Renal cortical epithelial cell (primary cell): ENCODE measurements around the gene THSD7A. TPM values are rescaled to one million over a fixed set of nuclear protein-coding genes. Genes with fewer than 3 reads are reported as not detected.

Source experiments
- DNase-seq: peaks from one replicate; pipeline ENCODE4 v3.0.0-alpha.2; 2011; ENCODE audit warnings: low read depth
- total RNA-seq: library from RNA; depleted of rRNA; stranded (reverse); fragments of >200 nt; gene quantifications from 2 replicates; pipeline ENCODE4 v1.2.3, GENCODE V29; 2014

Gene THSD7A
- total RNA-seq, 1 donor from 2014 or later, result 2.5 TPM

DNA sequence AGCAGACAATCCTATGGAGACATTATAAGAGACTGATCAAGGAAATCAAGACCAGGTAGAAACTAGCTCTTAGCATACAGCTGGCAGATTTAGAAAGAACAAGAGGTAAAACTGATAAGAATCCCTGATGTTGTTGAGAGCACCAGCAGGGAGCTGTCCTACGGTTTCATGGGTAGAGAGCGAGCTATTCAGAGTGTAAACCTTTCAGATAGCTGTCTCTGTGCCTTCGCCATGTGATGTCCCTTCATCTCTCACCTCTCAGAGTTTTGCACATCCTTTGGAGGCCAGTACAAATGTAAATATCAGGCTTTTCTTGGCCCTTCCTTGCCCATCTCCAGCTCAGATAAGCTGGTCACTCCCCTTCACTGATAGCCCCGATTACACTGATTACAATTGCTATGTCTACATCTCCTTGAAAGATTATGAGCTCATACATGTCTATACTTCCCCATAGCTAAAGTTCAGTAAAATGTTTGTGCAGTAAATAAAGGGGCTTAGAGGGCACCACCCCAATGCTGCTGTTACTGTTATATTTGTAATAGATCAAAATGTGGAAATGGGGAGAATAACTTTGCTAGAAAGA, 21.9 kb downstream of the THSD7A start:
- no peak for DNase-seq

DNA sequence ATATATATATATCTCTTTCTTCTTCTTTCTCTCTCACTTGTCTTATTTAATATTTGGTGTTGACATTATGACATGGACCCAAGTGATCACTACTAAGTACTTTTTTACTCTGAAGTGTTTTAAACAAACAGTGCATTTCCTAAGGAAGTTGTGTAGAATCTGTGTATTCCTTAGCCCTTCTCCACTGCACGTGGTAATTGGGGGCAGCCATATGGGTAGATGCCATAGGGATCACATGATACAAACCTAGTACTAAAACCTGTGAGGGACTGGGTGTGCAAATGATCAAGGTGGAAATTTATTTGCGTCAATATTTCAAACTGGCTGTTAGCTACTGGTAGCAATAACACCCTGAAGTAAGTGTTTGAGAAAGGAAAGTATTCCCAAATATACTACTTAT, 25.0 kb downstream of the THSD7A start:
- DNase-seq, result no peak

DNA sequence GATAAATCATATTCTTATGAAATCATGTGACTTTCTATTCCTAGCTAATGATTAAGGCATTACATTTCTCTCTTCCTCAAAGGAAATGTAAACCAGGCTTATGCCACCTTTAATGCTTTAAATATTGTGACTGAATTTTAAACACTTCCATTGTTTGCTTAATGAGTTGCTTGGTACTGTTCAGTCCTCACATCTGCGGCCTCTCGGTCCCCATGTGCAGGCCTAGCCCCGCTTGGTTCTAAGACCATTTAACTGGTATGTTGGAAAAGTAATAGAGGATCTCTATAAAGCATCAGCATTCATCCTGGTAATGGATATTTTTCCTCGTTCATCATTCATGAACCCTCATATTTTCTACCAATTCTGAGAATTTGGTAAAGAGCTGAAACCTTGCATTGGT, 27.4 kb downstream of the THSD7A start:
- no peak for DNase-seq

DNA sequence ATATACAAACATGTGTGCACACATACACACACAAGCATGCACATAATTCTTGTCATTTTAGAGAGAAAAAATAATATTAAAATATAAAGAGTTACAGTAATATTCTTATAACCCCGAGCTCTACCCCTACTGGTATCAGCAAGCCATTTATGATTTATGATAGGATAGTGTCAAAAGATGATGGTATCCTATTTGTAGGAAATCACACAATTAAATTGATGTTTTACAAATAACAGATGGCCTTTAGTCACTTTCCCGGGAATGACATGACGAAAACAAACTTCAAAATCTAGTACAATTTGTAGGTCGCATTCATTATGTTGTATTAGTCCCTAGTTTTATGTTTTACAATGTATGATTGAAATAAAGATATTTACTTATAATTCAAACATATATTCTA, 36.8 kb downstream of the THSD7A start:
- no peak for DNase-seq

DNA sequence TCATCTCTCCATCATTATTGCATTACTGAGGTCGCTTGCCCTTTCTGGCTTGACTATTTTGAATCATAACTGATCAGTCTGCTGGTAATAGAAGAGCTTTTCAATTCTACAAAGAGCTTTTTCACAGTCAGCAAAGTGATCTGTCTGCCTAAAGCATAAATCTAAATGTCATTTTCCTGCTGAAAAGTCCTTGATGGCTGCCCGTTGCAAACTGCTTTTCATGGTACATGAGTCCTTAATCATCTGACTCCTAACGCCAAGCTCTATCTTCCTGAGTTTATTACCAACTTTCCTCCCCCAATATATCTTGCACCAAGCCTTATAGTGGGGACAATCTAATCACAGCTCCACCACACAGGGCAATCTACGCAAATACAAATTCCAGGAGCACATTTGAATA, 39.8 kb downstream of the THSD7A start:
- no peak for DNase-seq

DNA sequence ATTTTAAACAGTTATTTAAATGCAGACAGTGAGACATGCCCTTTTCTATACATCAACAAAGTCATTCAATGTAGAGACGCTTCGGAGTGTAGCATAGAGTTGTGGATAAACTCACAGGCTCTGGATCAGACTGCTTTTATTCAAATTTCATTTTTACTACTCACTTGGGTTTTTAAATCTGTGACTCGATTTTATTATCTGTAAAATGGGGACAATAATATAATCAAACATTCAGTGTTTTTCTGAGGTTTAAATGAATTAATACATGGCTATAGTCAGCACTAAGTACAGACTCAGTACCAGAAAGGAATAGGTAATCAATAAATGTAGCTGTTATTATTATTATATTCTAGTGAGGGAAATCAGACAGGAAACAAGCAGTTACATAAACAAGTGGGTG, 43.4 kb downstream of the THSD7A start:
- no peak for DNase-seq

DNA sequence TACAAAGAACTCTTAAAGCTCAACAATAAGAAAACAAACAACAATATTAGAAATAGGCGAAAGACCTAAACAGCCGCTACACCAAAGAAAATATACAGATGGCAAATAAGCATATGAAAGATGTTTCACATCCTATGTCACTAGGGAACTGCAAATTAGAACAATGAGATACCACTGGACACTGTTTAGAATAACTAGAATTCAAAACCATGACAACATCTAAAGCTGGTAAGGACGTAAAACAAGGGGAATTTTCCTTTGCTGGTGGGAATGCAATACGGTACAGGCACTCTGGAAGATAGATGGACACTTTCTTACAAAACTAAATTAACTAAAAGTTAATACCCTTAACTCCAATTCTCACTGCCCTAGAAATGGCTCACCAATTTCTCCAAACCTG, 44.5 kb downstream of the THSD7A start:
- peak; percentile 9 for DNase-seq

DNA sequence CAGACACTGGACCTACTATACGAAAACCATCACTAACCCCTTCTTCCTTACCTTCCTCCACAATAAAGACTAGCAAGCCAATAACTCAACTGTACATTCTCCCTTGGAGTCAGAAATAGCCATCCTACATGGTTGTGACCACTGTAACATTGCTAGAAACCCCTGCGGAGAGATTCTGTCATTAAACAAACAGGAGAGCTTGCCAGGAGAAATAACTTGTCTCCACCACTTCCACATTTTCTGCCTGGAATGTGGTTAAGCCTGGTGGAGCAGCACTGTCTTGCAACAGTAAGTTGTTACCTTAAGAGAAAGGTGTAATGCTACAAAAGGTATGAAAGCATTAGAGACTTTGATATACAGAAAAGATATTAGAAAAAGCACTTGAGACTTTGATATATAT, 45.8 kb downstream of the THSD7A start:
- peak; percentile 95 for DNase-seq

DNA sequence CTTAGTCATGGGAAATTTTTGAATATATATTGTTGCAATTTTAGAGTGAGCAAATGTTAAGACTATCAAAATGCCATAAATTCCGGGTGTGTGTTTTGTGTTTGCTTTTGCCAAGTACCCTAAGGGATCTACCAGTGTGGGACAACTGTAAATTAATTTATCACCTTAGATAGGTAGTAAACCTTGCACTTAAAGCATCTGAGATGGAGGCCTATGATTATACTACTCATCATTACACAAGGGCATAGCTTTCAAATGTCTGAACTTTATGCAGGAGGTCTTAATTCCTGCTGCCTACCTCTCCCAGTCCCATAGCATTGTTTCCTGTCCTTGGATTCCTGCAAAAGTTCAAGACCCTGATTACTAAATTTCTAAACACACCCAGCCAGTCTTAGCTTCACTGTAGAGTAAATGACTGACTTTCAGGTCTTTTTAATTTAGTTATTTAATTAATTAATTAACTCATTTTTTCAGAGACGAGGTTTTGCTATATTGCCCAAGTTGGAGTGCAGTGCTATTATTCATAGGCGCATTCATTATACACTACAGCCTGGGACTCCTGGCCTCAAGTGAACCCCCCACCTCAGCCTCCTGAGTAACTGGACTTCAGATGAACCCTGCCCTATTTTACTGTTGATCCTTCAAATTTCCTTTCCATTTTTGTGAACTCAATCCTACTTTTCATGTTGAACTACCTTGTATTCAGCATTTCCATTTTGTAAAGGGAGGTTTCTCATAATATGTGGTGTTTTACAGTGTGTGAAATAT, 47.0 kb downstream of the THSD7A start:
- DNase-seq, result peak; percentile 57

DNA sequence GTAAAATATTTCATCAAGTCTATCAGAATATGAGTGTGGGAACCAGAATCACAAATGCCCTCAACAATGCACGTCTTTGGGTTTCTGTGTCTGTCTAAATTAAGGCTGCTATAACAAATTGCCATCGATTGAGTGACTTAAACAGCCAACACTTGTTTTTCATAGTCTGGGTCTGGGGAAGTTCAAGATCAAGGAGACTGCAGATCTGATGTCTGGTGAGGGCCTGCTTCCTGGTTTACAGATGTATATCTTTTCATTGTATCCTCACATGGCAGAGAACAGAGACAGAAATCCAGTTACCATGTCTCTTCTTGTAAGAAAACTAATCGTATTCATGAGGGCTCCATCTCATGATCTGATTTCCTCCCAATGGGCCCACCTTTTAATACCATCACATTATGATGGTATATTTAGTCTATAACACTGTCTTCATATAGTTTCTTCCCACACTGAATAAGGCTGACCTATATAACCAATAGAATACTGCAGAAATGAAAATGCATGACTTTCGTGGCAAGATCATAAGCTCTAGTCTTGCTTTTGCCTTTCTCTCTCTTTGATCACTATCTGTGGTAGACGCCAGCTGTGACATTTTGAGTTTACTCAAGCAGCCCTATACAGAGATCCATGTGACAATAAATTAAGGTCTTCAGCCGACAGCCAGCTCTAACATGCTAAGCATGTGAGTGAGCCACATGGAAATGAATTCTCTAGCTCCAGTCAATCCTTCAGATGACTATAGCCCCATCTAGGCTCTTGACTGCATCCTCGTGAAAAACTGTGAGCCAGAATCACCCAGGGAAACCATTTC, 51.9 kb downstream of the THSD7A start:
- no peak for DNase-seq

DNA sequence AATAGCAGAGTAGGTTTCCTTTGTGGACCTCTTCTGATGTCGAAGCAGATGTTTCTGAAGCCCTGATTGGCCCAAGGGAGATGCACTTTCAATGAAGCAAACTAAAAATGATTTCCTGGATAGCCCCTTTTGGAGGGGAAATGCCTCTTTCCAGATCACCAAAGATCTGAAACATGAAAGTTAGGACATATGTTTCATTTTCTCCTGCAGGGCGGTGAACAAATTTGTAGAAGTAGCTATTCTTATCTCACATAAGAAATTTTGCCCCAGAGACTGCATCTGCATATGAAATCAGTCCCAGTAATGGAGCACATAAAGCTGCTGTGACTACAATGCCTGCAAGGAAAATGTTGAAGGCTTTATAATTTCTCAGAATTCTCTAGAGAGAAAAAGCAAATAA, 56.0 kb downstream of the THSD7A start:
- DNase-seq, result no peak

DNA sequence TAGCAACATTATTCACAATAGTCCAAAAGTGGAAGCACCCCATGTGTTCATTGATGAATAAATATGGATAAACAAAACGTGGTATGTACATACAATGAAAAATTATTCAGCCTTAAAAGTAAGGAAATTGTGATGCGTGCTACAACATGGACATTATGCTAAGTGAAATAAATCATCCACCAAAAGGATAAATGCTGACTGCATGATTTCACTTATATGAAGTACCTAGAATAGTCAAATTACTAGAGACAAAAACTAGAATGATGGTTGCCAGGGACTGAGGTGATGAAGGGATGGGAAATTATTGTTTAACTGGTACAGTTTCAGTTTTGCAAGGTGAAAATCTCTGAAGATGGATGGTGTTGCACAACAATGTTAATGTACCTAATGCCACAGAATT, 56.6 kb downstream of the THSD7A start:
- no peak for DNase-seq

DNA sequence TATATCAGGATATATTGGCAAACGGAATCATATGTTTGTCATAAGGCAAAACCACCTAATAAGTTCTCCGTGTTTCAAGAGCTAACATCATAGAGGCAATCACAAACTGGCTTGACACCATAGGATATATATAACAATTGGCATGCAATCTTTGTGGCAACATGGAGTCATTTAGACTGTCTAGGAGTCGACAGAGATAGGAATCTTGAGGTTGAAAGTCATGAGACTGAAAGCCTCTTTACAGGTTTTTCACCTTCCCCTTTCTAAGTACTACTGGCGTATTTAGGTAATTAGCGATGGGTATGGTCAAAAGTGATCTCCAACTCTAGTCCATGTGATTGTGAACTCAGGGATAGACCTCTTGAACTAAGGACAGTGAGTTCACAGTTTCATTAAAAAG, 63.7 kb downstream of the THSD7A start:
- no peak for DNase-seq

DNA sequence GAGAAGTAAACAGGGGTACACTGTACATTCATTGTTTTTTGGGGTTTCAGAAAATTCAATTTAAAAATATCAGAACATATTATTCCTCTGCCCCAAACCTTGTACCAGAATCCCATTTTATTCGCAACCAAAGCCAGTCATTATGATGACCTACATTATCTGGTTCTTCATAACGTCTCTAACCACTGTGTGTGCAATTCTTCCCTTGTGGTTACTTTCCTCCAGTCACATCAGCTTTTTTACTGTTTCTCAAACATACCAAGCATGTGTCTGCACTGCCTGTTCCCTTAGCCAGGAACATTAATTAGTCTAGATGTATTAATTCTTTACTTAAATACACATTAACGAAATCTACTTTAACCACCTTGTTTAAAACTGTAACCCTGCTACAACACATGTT, 64.8 kb downstream of the THSD7A start:
- no peak for DNase-seq

DNA sequence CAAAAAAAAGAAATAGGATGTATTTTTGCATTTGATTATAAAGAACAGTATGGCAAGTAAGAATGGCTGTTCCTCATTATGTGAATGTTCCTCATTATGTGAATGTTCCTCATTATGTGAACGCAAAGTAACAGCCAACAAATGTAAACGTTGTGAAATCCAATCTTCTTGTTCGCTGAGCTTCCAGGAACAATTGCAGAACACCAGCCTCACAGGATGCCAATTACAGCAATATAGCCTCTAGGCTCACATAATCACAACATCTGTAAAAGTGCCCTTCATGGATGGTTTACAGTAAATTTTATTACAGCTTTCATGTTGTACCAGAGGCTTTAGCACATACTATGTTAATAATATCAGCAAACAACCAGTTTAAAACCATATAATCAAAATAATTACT, 71.6 kb downstream of the THSD7A start:
- DNase-seq, result peak; percentile 68

DNA sequence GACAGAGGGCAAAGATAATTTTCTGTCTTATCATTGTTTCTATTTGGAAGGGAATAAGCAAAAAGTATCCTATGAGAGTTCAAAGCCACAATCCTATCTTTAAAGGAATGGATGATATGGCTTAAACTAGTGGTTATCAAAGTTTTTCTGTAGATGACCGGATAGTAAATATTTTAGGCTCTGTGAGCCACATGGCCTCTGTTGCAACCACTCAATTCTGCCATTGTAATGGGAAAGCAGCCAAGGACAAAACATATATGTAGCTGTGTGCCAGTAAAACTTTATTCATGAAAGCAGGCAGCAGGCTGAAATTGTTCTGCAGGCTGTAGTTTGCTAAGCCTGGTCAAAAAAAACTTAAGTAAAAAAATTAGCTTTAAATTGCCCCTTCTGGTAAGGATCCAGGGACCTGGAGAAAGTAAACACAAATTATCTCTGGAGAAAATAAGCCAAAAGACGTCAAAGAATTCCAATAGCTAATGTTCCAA, 73.3 kb downstream of the THSD7A start:
- no peak for DNase-seq

DNA sequence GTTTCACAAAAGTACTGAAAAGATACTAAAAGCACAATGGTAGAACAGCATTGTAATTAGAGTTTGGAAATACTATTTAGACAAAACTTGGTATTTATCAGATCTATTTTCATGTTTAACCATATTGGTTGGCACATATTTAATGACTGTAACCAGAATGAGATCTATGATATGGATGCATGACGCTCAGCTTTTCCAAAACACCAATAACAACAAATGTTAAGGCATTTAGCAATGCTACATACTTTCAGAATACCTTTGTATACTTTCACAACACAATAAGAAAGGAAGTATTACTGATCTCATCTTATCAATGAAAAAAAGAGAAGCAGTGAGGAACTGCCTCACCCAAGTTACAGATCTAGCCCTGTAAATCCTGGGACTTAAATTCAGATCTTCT, 74.8 kb downstream of the THSD7A start:
- DNase-seq, result no peak

DNA sequence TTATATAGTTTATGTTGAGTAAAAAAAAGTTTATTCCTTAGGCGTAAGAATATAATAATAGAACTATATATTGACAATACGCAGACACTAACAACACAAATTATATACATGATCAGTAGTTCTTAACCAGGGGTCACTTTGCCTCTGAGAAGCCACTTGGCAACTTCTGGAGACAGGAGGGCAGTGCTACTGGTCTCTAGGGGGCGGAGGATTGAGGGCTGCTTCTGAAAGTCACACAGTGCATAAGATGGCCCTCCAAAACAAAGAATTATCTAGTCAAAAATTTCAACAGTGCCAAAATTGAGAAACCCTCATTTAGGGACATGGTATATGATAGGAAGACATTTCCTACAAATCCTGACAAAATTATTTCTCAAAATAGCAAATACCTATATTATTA, 77.1 kb downstream of the THSD7A start:
- DNase-seq, result no peak

DNA sequence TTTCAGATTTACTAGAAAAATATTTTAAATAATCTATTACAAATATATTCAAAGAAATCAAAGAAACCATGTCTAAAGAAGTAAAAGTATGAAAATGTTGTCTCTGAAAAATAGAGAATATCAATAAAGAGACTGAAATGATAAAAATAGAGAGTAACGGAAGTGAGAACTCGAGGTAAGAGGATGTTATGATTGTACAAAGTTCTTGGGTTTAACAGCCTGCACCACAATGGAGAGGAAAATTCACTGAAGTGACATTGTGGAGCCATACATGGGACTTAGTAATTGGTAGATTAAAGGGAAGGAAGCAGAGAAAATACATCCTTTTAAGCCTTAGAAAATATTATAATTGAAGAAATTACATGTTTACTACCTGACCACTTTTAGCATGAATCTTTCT, 77.9 kb downstream of the THSD7A start:
- DNase-seq, result no peak

DNA sequence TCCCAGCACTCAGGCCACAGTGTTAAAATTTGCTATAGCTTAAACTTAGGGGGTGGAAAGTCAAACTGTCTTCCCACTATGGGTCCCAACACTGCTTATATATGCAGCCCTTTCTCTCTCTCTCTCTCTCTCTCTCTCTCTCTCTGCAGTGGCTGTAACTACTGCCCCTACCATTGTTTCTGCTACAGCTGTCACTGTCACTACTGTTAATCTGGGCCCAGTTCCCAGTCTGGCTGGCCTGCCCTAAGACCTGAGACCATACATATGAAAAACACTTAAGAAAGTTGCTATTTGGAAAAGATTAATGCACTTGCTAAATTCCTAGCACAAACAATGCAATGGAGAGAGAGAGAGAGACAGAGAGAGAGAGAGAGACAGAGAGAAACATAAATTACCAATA, 78.6 kb downstream of the THSD7A start:
- DNase-seq, result no peak

DNA sequence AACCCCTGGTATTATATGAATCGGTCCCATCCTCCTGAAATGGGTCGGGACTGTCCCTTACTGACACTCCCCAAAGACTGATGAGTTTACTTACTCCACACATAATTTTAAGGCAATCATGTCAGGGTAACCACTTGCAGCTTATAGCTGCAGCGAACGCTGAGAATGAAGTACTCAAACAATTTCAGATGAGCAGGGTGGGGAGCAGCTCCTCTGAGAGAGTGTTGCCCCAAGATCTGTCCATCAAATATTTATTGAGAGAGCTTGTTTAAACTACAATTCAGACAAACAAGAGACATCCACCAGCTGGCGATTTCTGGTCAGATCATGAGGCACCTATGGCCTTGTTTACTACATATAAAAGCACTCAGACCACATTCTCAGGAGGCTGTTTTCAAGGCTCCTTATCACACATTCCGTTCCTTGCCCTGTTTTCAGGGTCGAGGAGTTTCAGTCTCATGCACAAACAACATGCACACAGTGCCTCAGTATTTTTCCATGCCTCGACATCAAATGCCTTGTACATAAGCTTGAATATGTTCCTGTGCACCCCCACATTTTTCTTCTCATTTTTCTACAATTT, 80.1 kb downstream of the THSD7A start:
- peak; percentile 42 for DNase-seq

DNA sequence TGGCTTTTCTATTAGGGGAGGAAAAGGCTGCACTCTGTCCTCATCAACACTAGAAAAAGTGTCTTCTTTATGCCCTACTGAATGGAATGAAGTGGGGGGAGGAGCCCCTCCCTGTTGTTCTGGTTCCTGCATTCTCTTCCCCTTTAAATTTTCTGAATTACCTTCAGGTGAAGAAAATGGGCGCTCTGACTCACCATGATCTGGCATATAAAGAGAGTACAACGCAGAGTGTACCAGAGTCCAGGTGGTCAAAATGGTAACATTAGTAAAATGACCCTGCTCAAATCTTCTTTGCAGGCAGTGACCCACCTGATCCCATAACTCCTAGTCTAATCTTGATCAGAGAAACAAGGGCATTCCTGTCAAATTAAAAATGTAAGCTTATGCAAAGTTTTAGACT, 80.7 kb downstream of the THSD7A start:
- DNase-seq, result peak; percentile 9

DNA sequence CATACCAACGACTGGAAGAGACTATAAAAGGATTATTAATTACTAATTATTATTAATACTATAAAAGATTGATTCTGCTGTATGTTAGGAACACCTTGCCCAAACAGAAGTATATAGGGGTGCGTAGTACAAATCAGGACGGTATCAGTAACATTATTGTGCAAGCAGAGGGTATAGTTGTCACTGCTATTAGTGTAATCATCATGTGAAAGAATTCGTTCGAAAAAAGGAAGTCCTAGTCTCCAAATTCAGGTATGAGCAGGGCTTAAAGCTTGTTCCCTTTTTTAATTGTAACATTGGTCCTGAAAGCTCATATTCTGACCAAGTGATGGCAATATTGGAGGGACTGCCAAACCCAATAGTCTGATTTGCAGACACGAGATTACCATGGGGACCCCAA, 81.8 kb downstream of the THSD7A start:
- no peak for DNase-seq
